Measurements from ENCODE around the gene CHRNA3. TPM values are rescaled to one million over a fixed set of nuclear protein-coding genes. Genes with fewer than 3 reads are reported as not detected.
A peak's percentile ranks its signal among the peaks of the same experiment; 100 is the strongest.

The CHRNA3 gene
- total and polyA plus RNA-seq, 4 experiments from 2014 or later, result not detected

DNA sequence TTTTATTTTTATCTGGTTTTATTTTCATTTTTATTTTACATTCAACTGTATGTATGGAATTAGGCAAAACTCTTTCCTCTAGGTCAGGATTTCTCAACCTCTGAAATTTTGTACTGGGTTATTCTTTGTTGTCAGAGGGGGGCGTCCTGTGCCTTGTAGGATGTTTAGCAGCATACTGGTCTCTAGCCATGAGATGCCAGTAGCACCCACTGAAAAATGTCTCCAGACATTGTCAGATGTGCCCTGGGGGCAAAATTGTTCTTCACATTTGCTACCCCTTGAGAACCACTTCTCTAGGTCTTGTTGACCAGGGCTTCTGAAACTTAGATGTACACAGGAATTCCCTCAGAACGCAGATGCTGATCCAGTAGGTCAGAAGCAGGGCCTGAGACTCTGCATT is 50.1 kb downstream of the CHRNA3 start:
- ChIA-PET CTCF (ENCODE audit: partially characterized antibody) (no interaction called here), POLR2A (ENCODE audit: partially characterized antibody) (no interaction called here)
- Histone ChIP-seq H3K27ac (ENCODE audit: low read depth, low read length) (no peak overlapping the region), H3K9me3 (ENCODE audit: control insufficient read depth in 1 of 2, low read length in 2 of 2) (no peaks in the 10 kb centered on the region), H3K36me3 (ENCODE audit: insufficient read depth, low read length) (no peaks in the 10 kb centered on the region), H3K4me3 (ENCODE audit: low read length in 2 of 2) (no peak overlapping the region), H3K4me1 (ENCODE audit: insufficient read depth, low read length) (peaks cover 9% of the 10 kb centered on the region), H3K27me3 (ENCODE audit: insufficient read depth, low read length) (peaks cover 8% of the 10 kb centered on the region)
- H3K4me1 Mint-ChIP-seq, result peaks cover 4 to 15% (median 9%) of the 10 kb centered on the region in 4 donors
- H3K4me3 Mint-ChIP-seq, result no peak overlapping the region
- H3K27me3 Mint-ChIP-seq, result peaks cover 2 to 10% of the 10 kb centered on the region in 2 donors
- H3K27ac Mint-ChIP-seq, result no peak overlapping the region
- H3K36me3 Mint-ChIP-seq, result no peaks in the 10 kb centered on the region
- H3K9me3 Mint-ChIP-seq, result no peaks in the 10 kb centered on the region
- intact Hi-C loops (cut with micrococcal nuclease), result no loop called here
- no peak for DNase-seq

GRCh38 chr15:78567531-78567930 is 53.3 kb downstream of the CHRNA3 start:
- H3K4me3 ChIP-seq (ENCODE audit: low read length in 2 of 2), result no peak overlapping the region

GRCh38 chr15:78565951-78566774 is 54.6 kb downstream of the CHRNA3 start:
- H3K4me1 ChIP-seq (ENCODE audit: insufficient read depth, low read length), result peaks cover 18% of the 10 kb centered on the region
- peak in 1 of 5 donors; percentile 2 for DNase-seq
- H3K9me3 Mint-ChIP-seq, result no peaks in the 10 kb centered on the region
- peak overlapping the region; percentile 6 to 88 (median 67) for H3K27ac Mint-ChIP-seq
- H3K36me3 Mint-ChIP-seq, result peaks cover 0 to 2% of the 10 kb centered on the region in 2 donors
- H3K27ac ChIP-seq (ENCODE audit: low read depth, low read length), result no peak overlapping the region
- H3K9me3 ChIP-seq (ENCODE audit: control insufficient read depth in 1 of 2, low read length in 2 of 2), result no peaks in the 10 kb centered on the region
- peak overlapping the region; percentile 87 to 93 (median 90) for H3K4me3 Mint-ChIP-seq
- peaks cover 2 to 10% of the 10 kb centered on the region in 2 donors for H3K27me3 Mint-ChIP-seq
- intact Hi-C loops (cut with micrococcal nuclease), result loop anchor here (2.0 kb wide), 1 partner anchor 25 kb away; the partner anchor contains the start of gene PSMA4
- H3K36me3 ChIP-seq (ENCODE audit: insufficient read depth, low read length), result no peaks in the 10 kb centered on the region
- H3K4me3 ChIP-seq (ENCODE audit: low read length in 2 of 2), result peak overlapping the region; percentile 49 to 57
- ChIA-PET CTCF (ENCODE audit: partially characterized antibody) (interaction anchor here (1.1 kb wide), 1 partner anchor 73 kb away, joined by 3 read pairs; no protein-coding TSS in a partner anchor), POLR2A (ENCODE audit: partially characterized antibody) (interaction anchor here (2.0 to 4.8 kb wide), 2 partner anchors 25 to 129 kb away, joined by 10 to 45 read pairs; partner anchors contain the start of genes IREB2 and PSMA4)
- peaks cover 7 to 24% (median 17%) of the 10 kb centered on the region in 4 donors for H3K4me1 Mint-ChIP-seq
- peaks cover 8% of the 10 kb centered on the region for H3K27me3 ChIP-seq (ENCODE audit: insufficient read depth, low read length)

More at GRCh38 chr15:78567531-78567930, 53.3 kb downstream of the CHRNA3 start:
- peaks cover 0 to 2% of the 10 kb centered on the region in 2 donors for H3K36me3 Mint-ChIP-seq
- intact Hi-C loops (cut with micrococcal nuclease), result no loop called here
- no peak overlapping the region for H3K27ac Mint-ChIP-seq
- Histone ChIP-seq H3K9me3 (ENCODE audit: control insufficient read depth in 1 of 2, low read length in 2 of 2) (no peaks in the 10 kb centered on the region), H3K4me1 (ENCODE audit: insufficient read depth, low read length) (peaks cover 18% of the 10 kb centered on the region), H3K27me3 (ENCODE audit: insufficient read depth, low read length) (peaks cover 8% of the 10 kb centered on the region), H3K36me3 (ENCODE audit: insufficient read depth, low read length) (no peaks in the 10 kb centered on the region), H3K27ac (ENCODE audit: low read depth, low read length) (no peak overlapping the region)
- DNase-seq, result no peak
- peaks cover 7 to 24% (median 17%) of the 10 kb centered on the region in 4 donors for H3K4me1 Mint-ChIP-seq
- peak overlapping the region in 3 of 8 donors; percentile 9 to 41 (median 38) for H3K4me3 Mint-ChIP-seq
- ChIA-PET POLR2A (ENCODE audit: partially characterized antibody) (no interaction called here), CTCF (ENCODE audit: partially characterized antibody) (interaction anchor here (0.5 kb wide), 1 partner anchor 13 kb away, joined by 7 read pairs; no protein-coding TSS in a partner anchor)
- H3K27me3 Mint-ChIP-seq, result peaks cover 2 to 10% of the 10 kb centered on the region in 2 donors
- no peaks in the 10 kb centered on the region for H3K9me3 Mint-ChIP-seq

- Mint-ChIP-seq H3K4me1 (peaks cover 7 to 24% (median 17%) of the 10 kb centered on the region in 4 donors), H3K27ac (peak within 1 kb of the TSS; percentile 14 to 88 (median 73)), H3K4me3 (peak within 1 kb of the TSS; percentile 87 to 98 (median 90)), H3K27me3 (peaks cover 2 to 10% of the 10 kb centered on the region in 2 donors), H3K36me3 (peaks cover 0 to 2% of the 10 kb centered on the region in 2 donors), H3K9me3 (no peaks in the 10 kb centered on the region)
- peak; percentile 28 to 57 (median 36) for DNase-seq
- intact Hi-C loops (cut with micrococcal nuclease), result loop anchor here (2.0 kb wide), 1 partner anchor 25 kb away; the partner anchor contains the start of gene PSMA4
- H3K36me3 ChIP-seq (ENCODE audit: insufficient read depth, low read length), result no peaks in the 10 kb centered on the region
- ChIA-PET POLR2A (ENCODE audit: partially characterized antibody) (interaction anchor here (0.7 to 4.8 kb wide), 7 partner anchors 13 to 416 kb away, joined by 3 to 45 read pairs (median 4); partner anchors contain the start of genes IDH3A, IREB2 and PSMA4), CTCF (ENCODE audit: partially characterized antibody) (interaction anchor here (0.5 to 1.1 kb wide), 3 partner anchors 25 to 609 kb away, joined by 3 to 6 read pairs (median 3); partner anchors contain the start of gene PSMA4)
- H3K27ac ChIP-seq (ENCODE audit: low read depth, low read length), result peak within 1 kb of the TSS; percentile 30
- peaks cover 18% of the 10 kb centered on the region for H3K4me1 ChIP-seq (ENCODE audit: insufficient read depth, low read length)
- H3K9me3 ChIP-seq (ENCODE audit: control insufficient read depth in 1 of 2, low read length in 2 of 2), result no peaks in the 10 kb centered on the region
- H3K4me3 ChIP-seq (ENCODE audit: low read length in 2 of 2), result peak within 1 kb of the TSS; percentile 49 to 57
- peaks cover 8% of the 10 kb centered on the region for H3K27me3 ChIP-seq (ENCODE audit: insufficient read depth, low read length)
These were observed 55.5 kb downstream of the CHRNA3 start, which contains the start of gene CHRNA5 for GRCh38 chr15:78565097-78565950. CHRNA5 (plus strand) TSS chr15:78565520; CDS start chr15:78565720, 200 bp downstream.

DNA sequence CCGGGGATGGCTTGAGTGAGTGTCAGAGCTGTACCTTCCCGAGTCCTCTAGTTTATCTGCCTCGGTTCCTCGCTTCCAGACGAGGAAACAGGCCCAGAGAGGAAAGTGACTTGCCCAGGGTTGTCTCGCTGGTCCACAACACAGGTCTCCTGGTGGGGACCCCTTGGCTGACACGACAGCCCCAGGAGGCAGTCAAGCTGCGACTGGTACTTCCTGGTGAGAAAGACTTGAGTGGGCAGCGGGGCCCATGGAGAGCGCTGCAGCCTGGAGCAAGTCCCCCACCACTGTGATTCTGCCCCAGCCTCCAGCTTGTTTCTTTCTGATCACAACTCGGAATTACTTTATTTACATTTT is 56.1 kb downstream of the CHRNA3 start:
- intact Hi-C loops (cut with micrococcal nuclease), result loop anchor here (2.0 kb wide), 1 partner anchor 24 kb away; the partner anchor contains the start of gene PSMA4
- Mint-ChIP-seq H3K36me3 (peaks cover 0 to 2% of the 10 kb centered on the region in 2 donors), H3K27me3 (peaks cover 2 to 10% of the 10 kb centered on the region in 2 donors), H3K9me3 (no peaks in the 10 kb centered on the region), H3K4me1 (peaks cover 7 to 24% (median 17%) of the 10 kb centered on the region in 4 donors), H3K27ac (peak overlapping the region in 6 of 7 donors; percentile 25 to 75 (median 59)), H3K4me3 (peak overlapping the region; percentile 84 to 98 (median 86))
- peaks cover 8% of the 10 kb centered on the region for H3K27me3 ChIP-seq (ENCODE audit: insufficient read depth, low read length)
- POLR2A ChIA-PET (ENCODE audit: partially characterized antibody), result interaction anchor here (0.7 to 4.8 kb wide), 7 partner anchors 12 to 416 kb away, joined by 3 to 45 read pairs (median 4); partner anchors contain the start of genes IDH3A, IREB2 and PSMA4
- H3K36me3 ChIP-seq (ENCODE audit: insufficient read depth, low read length), result no peaks in the 10 kb centered on the region
- peaks cover 18% of the 10 kb centered on the region for H3K4me1 ChIP-seq (ENCODE audit: insufficient read depth, low read length)
- CTCF ChIA-PET (ENCODE audit: partially characterized antibody), result interaction anchor here (0.5 to 0.8 kb wide), 2 partner anchors 25 to 608 kb away, joined by 3 to 6 read pairs; partner anchors contain the start of gene PSMA4
- H3K9me3 ChIP-seq (ENCODE audit: control insufficient read depth in 1 of 2, low read length in 2 of 2), result no peaks in the 10 kb centered on the region
- H3K27ac ChIP-seq (ENCODE audit: low read depth, low read length), result peak overlapping the region; percentile 30
- H3K4me3 ChIP-seq (ENCODE audit: low read length in 2 of 2), result peak overlapping the region in 1 of 2 donors; percentile 57
- DNase-seq, result peak in 1 of 5 donors; percentile 43

GRCh38 chr15:78563092-78563491 is 57.7 kb downstream of the CHRNA3 start:
- Histone ChIP-seq H3K9me3 (ENCODE audit: control insufficient read depth in 1 of 2, low read length in 2 of 2) (no peaks in the 10 kb centered on the region), H3K27me3 (ENCODE audit: insufficient read depth, low read length) (peaks cover 8% of the 10 kb centered on the region), H3K4me3 (ENCODE audit: low read length in 2 of 2) (no peak overlapping the region), H3K4me1 (ENCODE audit: insufficient read depth, low read length) (peaks cover 18% of the 10 kb centered on the region), H3K27ac (ENCODE audit: low read depth, low read length) (no peak overlapping the region), H3K36me3 (ENCODE audit: insufficient read depth, low read length) (no peaks in the 10 kb centered on the region)
- intact Hi-C loops (cut with micrococcal nuclease), result no loop called here
- ChIA-PET CTCF (ENCODE audit: partially characterized antibody) (interaction anchor here (0.7 kb wide), 1 partner anchor 17 kb away, joined by 3 read pairs; no protein-coding TSS in a partner anchor), POLR2A (ENCODE audit: partially characterized antibody) (interaction anchor here (1.5 to 4.8 kb wide), 2 partner anchors 13 to 22 kb away, joined by 4 to 45 read pairs; partner anchors contain the start of gene PSMA4)
- H3K27ac Mint-ChIP-seq, result no peak overlapping the region
- H3K4me3 Mint-ChIP-seq, result peak overlapping the region in 1 of 8 donors; percentile 37
- DNase-seq, result no peak
- H3K27me3 Mint-ChIP-seq, result peaks cover 5 to 10% of the 10 kb centered on the region in 2 donors
- H3K4me1 Mint-ChIP-seq, result peaks cover 7 to 24% (median 17%) of the 10 kb centered on the region in 4 donors
- peaks cover 2 to 3% of the 10 kb centered on the region in 2 donors for H3K36me3 Mint-ChIP-seq
- H3K9me3 Mint-ChIP-seq, result no peaks in the 10 kb centered on the region
